Islet of Langerhans (tissue), 1 donor: Measurements from ENCODE around the gene COL6A2.
"Not testable (repeated sequence)": the region's sequence is repeated elsewhere in the genome, so short reads cannot be mapped to it uniquely, and the experiment has no call there.

Experiments
- FAIRE-seq: peaks from one replicate; lab custom pipeline; 2011; peaks lifted over from hg19 to GRCh38; lab: Jason Lieb, UNC

Gene COL6A2

DNA sequence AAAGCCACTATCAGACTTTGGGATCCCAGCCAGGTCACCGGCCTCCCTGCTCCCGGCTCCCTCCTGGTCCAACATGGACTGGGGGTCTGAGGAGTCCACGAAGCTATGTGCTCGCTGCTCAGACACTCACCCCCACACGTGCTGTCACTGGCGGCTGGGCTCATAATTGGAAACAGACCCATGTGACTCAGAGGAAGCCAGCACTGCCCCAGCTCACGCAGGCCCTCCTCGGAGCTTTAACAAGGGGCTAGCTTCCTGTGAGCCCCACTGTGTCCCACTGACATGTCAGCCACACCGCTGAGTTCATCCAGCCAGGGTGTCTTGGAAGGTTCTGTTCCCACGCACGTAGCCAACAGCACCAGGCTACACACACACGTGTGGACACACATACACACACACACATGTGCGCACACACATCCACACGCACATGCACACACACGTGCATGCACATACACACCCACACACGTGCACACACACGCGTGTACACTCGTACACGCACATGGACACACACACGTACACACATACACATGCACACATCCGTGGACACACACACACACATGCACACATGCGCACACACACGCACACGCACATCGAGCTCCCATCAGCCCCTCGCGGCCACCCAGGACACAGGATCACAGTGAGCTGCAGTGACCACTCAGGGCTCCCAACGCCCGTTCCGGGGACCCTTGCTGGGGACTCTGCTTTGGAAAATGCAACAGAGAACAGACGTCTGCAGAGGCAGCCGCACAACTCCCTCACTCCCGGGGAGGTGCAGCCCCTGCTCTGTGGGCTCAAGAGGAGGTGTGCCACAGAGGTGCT lies 18.4 kb upstream of the COL6A2 start:
- no peak for FAIRE-seq

DNA sequence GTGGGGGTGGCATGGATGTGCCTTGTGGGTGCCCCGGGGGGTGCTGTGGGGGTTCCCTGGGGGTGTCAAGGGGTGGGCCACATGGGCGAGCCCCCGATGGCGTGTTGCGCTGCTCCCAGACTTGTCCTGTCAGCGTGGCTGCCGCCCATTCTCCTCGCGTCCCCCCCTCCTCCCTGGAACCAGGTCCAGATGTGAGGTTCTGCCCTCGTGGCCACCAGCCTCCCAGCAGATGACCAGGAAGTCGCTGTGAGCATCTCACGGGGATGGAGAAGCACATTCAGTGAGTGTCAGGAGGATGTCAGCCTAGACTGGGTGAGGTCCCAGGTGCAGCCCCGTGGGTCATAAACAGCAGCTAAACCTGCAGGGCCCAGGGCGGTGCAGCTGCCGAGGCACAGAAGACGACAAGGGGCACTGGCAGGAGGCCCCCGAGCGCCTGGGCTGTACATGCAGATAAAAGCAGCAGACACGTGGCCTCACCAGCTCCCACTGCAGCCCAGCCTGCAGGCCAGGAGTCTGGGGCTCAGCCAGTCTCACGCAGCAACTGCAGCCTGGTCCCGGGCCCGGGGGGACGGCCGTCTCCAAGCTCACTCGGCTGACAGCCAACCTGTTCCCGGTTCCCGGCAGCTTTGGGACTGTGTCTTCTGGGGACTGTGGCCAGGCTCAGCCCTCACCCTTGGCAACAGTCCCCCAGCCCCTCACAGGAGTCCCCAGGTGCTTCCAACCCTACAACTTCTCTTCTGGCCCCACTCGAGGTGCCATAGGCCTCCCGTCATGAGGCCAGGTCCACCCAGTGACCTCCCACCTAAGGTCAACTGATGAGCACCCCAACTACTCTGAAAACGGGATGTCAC lies 17.5 kb upstream of the COL6A2 start:
- FAIRE-seq = no peak

DNA sequence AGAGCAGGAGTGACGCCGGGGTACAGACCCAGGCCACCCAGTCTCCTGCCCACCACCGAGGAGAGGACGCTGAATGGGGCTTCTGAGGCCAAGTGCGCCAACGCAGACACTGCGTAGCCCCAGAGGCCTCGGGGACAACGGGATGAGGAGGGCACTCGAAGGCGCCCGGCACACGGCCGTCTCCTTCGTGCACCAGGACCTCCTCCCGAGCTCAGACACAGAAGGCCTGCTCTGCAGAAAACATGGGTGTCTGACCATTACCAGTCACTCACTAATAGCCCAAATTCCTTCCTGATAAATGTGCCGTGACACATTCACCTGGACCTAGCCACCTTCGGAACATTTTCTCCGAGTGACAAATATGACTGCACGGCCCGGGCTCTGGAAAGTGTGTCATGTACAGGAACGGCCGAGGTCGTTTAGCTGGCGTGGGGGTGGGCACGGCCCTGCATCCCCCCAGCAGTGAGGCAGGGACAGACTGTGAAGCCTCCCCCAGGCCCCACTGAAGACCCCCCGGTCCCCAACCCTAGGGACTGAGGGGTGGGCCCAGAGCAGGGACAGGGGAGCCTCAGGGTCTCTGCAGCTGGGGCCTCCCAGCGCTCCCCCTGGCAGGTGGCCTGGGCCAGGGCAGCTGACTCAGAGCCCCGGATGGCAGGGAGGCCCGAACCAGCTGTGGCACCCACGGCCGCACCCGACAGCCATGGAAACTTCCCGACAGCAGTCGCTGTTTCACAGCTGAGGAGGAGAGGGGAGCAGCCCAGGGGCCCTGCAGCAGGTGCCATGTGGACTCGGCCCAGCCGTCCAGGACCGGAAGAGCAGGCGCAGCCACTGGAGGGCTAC lies 16.7 kb upstream of the COL6A2 start:
- no peak for FAIRE-seq

DNA sequence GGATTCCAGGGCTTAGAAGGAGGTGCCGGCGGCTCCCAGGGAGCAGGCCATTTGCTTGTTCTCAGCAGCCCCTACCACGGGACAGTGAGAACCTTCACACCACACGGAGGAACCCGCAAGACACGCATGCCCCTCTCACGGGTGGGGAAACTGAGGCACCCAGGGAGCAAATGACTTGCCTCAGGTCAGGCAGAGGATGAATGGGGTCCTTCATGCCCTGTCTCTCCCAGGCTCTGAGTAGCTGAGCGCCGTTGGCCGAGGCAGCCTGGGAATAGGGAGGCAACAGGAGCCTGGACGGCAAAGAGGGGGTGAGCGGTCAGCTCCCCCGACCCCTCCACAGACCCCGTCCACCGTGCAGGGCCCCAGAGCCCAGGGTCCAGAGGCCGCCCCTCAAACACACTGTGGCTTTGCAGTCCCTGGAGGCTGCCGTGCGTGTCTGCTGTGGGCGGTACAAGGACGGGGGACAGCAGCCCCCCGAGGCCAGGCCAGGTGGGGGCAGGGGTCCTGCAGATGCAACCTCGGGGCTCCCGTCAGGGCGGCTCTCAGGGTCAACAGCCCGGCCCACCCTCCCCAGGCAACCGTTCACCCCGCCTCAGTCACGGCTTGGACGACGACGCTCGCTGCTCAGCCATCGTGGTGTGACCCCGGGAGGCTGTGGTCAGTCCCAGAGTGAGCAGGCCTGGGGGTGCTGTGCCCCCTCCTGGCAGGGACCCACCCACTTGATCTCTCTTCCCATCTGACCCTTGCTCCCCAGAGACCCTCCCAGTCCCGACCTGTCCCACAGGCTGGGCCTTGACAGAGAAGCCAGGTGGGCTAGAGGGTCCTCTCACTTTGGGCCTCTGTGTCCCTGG lies 15.8 kb upstream of the COL6A2 start:
- no peak for FAIRE-seq

DNA sequence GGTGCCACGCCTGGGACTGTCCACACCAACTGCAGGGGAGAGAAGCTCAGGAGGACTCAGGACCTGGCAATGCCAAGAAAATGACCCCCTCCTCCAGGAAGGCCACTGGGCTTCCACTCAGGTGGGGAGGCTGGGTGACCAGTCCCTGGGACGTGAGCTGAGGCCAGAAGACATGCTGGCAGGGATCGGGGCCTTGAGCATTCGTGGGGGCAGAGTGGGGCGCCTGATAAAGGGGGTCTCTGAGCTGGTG lies 15.3 kb upstream of the COL6A2 start:
- no peak for FAIRE-seq

- FAIRE-seq = no peak
These were observed 14.7 kb upstream of the COL6A2 start for GRCh38 chr21:46082963-46083790.

DNA sequence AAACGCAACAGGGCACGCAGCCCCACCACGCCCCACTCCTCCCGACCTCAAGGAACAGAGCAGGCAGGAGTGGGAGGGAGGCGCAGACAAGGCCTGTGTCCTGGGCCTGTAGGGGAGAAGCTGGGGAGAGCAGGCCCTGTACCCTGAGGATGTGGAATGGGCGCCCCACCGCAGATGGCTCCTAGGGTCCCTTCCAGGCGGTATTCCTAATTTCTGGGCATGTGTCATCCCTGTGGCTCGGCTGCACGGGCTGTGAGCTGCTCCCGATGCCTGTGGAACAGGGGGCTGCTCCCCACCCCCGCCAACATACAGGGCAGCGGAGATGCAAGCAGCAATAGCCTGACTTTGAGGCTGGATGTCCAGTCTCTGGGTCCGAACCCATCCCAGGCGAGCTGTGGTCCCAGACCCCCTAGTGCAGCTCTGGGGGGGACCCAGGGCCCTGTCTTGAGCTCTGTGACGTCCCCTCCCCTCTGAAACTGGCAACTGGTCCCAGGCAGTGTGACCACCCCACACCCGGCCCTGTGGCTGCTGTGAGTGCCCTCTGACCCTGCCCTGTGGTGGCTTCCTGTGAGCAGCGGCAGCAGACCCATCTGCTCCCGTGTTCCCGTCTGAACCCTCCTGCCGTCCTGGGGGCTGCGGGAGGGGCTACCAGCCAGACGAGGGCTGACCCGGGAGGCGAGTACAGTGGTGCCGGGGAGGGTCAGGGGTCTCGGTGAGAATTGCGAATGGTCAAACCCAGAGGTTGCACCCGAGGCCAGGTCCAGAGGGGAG lies 13.9 kb upstream of the COL6A2 start:
- no peak for FAIRE-seq

DNA sequence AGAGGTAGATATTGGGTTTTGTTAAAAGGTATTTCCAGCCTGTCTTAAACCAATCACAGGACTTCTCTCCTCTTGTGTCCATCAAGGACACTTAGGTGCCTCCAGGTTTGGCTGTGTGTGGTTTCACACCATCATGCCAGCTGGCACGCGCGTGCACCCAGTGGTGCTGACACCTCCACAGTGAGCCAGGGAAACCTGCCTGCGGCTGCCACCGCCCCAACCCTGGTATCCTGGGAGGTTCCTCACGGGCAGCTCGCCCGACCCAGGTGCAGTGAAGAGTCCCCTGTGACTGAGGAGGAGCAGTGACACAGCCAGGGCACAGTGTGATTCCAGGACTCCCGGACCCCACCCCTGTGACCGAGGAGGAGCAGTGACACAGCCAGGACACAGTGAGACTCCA lies 13.2 kb upstream of the COL6A2 start:
- no peak for FAIRE-seq

GRCh38 chr21:46085259-46085658 lies 12.7 kb upstream of the COL6A2 start:
- not testable (repeated sequence) for FAIRE-seq

- FAIRE-seq = no peak
These were observed 10.3 kb upstream of the COL6A2 start for GRCh38 chr21:46087641-46088040.

- no peak for FAIRE-seq
These were observed 9.7 kb upstream of the COL6A2 start for GRCh38 chr21:46088189-46088588.

GRCh38 chr21:46089285-46089684 lies 8.6 kb upstream of the COL6A2 start:
- no peak for FAIRE-seq

DNA sequence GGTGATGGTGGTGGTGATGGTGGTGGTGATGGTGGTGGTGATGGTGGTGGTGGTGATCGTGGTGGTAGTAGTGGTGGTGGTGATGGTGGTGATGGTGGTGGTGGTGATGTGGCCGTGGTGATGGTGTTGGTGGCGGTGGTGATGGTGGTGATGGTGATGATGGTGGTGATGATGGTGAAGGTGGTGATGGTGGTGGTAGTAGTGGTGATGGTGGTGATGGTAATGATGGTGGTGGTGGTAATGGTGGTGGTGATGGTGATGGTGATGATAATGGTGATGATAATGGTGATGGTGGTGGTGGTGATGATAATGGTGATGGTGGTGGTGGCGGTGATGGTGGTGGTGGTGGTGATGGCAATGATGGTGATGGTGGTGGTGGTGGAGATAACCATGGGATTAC lies 6.8 kb upstream of the COL6A2 start:
- no peak for FAIRE-seq

- FAIRE-seq = no peak
These were observed 6.3 kb upstream of the COL6A2 start for GRCh38 chr21:46091631-46092025.

DNA sequence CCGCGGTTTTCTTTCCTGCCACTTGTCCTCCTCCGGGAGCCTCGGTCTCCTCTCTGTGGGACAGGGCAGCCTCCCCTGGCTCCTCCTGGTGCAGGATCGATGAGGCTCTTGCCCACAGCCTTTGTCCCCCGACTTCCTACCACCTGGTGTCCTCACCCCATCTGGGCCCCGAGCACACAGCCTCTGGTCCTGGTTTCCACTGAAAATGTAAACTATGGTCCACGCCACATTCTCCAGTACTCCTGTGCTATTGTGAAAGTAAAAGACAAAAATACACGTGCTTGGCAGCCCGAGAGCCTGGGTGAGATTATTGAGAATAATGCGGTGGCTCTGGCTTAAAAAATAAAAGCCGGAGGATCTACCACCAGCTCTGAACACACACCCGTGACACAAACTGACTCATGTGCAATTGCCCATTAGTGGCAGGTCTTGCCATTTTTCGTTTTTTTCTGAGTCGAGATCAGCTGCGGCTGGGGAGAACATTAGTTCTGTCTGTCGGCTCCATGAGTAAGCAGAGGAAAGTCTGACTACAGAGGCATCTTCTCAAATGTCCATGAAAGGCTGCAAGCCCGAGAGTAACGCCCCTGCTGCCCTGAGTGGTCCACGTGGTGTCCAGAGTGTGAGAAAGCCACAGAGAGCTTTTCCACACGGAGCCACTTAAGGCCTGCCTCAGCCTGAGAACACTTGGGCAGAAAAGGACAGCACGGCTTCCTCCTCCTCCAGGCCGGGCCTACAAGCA lies 5.7 kb upstream of the COL6A2 start:
- no peak for FAIRE-seq

- FAIRE-seq = no peak
These were observed 4.9 kb upstream of the COL6A2 start for GRCh38 chr21:46092811-46093667.

GRCh38 chr21:46093668-46094400 lies 4.1 kb upstream of the COL6A2 start:
- no peak for FAIRE-seq
